CD4-positive, alpha-beta T cell (primary cell): ENCODE measurements around the gene TREML1. TPM values are rescaled to one million over a fixed set of nuclear protein-coding genes. Genes with fewer than 3 reads are reported as not detected.

ENCODE experiments used
- ATAC-seq: fragments of 200-7000 bp; cut with Tn5 transposase; one replicate; pipeline ENCODE4 v1.10.0; 2022; ENCODE audit warnings: mild to moderate bottlenecking; ENCODE audit not compliant: poor library complexity
- CTCF ChIA-PET: fragments of 350-600 bp; sonication (Branson Sonifier 250); formaldehyde crosslinking; loops from one replicate; lab custom pipeline; 2021; ENCODE audit warnings: antibody characterized with exemption, inconsistent platforms; lab: Charles Lee
- POLR2A ChIA-PET: fragments of 350-600 bp; sonication (Branson Sonifier 250); formaldehyde crosslinking; loops from one replicate; lab custom pipeline; 2021; ENCODE audit warnings: antibody characterized with exemption, inconsistent platforms; lab: Charles Lee
- DNase-seq, 14 experiments: peaks; one replicate each; pipeline ENCODE4 v3.0.0-alpha.2; 2013 to 2020; ENCODE audit warnings: mixed read lengths in 2 of 14
- H3K27ac ChIP-seq, 2 donors: one replicate each; pipeline versions ENCODE4 v1.5.1 to v1.7.0; 2013; ENCODE audit warnings: low read length in 2 of 2, low read depth in 1 of 2, mild to moderate bottlenecking in 1 of 2
- H3K27me3 ChIP-seq, 2 experiments: 1 replicate in 1 of 2; 2 replicates in 1 of 2; pipeline versions ENCODE4 v1.6.1 to v1.7.0; 2013; ENCODE audit warnings: low read length in 2 of 2, control low read depth in 1 of 2, mild to moderate bottlenecking in 1 of 2, moderate library complexity in 1 of 2; ENCODE audit not compliant: insufficient read depth in 2 of 2, control insufficient read depth in 1 of 2
- H3K36me3 ChIP-seq: one replicate; pipeline ENCODE4 v1.6.1; 2013; ENCODE audit warnings: low read length, control low read depth; ENCODE audit not compliant: insufficient read depth
- H3K4me1 ChIP-seq: one replicate; pipeline ENCODE4 v1.6.1; 2013; ENCODE audit warnings: low read length, control low read depth; ENCODE audit not compliant: insufficient read depth
- H3K4me3 ChIP-seq: one replicate; pipeline ENCODE4 v1.5.1; 2013; ENCODE audit warnings: mild to moderate bottlenecking, low read length, moderate library complexity
- H3K9me3 ChIP-seq, 2 experiments: 1 replicate in 1 of 2; 2 replicates in 1 of 2; pipeline versions ENCODE4 v1.6.1 to v1.7.0; 2013; ENCODE audit warnings: low read length in 2 of 2, mild to moderate bottlenecking in 2 of 2, control low read depth in 1 of 2, moderate library complexity in 1 of 2; ENCODE audit not compliant: control insufficient read depth in 1 of 2, insufficient read depth in 1 of 2
- H3K27ac Mint-ChIP-seq: one replicate; pipeline ENCODE4 v1.8.0; 2020; ENCODE audit warnings: mixed read lengths
- H3K27me3 Mint-ChIP-seq: one replicate; pipeline ENCODE4 v1.8.0; 2021; ENCODE audit warnings: mixed read lengths
- H3K36me3 Mint-ChIP-seq: one replicate; pipeline ENCODE4 v1.8.0; 2021; ENCODE audit warnings: low read depth, mixed read lengths
- H3K4me1 Mint-ChIP-seq: one replicate; pipeline ENCODE4 v1.8.0; 2021; ENCODE audit warnings: low read depth, mixed read lengths
- H3K4me3 Mint-ChIP-seq: one replicate; pipeline ENCODE4 v1.8.0; 2020; ENCODE audit warnings: mild to moderate bottlenecking, mixed read lengths
- H3K9me3 Mint-ChIP-seq: one replicate; pipeline ENCODE4 v1.8.0; 2020; ENCODE audit warnings: mixed read lengths
- CTCF ChIP-seq: fragments of 200-600 bp; IDR thresholded peaks from one replicate; pipeline ENCODE4 v1.8.0; 2022; ENCODE audit warnings: antibody characterized with exemption, mild to moderate bottlenecking
- intact Hi-C, 2 experiments: fragments of 100-400 bp; cut with DNase I in 1 of 2; cut with micrococcal nuclease in 1 of 2; formaldehyde crosslinking; loops; one replicate each; pipeline versions ENCODE4 v1.15.1 to v1.9.0; 2023 to 2025; cut with DNase I, micrococcal nuclease
- total RNA-seq, 174 experiments: library from RNA in 2 of 174; stranded (reverse) in 2 of 174; gene quantifications; one replicate each; pipeline ENCODE4 v1.2.3 and lab custom pipeline; 2021 to 2026

TREML1 gene
- total RNA-seq, 2 experiments from 2014 or later: not detected

- no peak overlapping the region for H3K4me3 Mint-ChIP-seq
- no peaks in the 10 kb centered on the region for H3K36me3 ChIP-seq
- no peak overlapping the region for H3K4me3 ChIP-seq
- H3K27ac Mint-ChIP-seq: no peak overlapping the region
- TF ChIP-seq CTCF: no peak
- no peak for ATAC-seq
- peaks cover 4% of the 10 kb centered on the region for H3K27me3 Mint-ChIP-seq
- intact Hi-C loops: loop anchor here in 1 of 2 experiments (5.0 kb wide), 1 partner anchor 38 kb away; no protein-coding TSS in a partner anchor
- POLR2A ChIA-PET: no interaction called here
- no peak for DNase-seq
- H3K9me3 Mint-ChIP-seq: no peaks in the 10 kb centered on the region
- CTCF ChIA-PET: no interaction called here
- no peak overlapping the region for H3K27ac ChIP-seq
- H3K36me3 Mint-ChIP-seq: no peaks in the 10 kb centered on the region
- H3K27me3 ChIP-seq: no peaks in the 10 kb centered on the region
- no peaks in the 10 kb centered on the region for H3K4me1 Mint-ChIP-seq
- H3K9me3 ChIP-seq: no peaks in the 10 kb centered on the region
- no peaks in the 10 kb centered on the region for H3K4me1 ChIP-seq
These were observed 1.1 kb upstream of the TREML1 start for GRCh38 chr6:41155132-41155805.

GRCh38 chr6:41153451-41153850, 696 bp downstream of the TREML1 start:
- Histone ChIP-seq H3K4me3 (no peak overlapping the region), H3K27ac (no peak overlapping the region), H3K9me3 (no peaks in the 10 kb centered on the region), H3K36me3 (no peaks in the 10 kb centered on the region), H3K4me1 (no peaks in the 10 kb centered on the region), H3K27me3 (no peaks in the 10 kb centered on the region)
- CTCF ChIA-PET: no interaction called here
- Mint-ChIP-seq H3K9me3 (no peaks in the 10 kb centered on the region), H3K36me3 (no peaks in the 10 kb centered on the region), H3K4me1 (no peaks in the 10 kb centered on the region), H3K27me3 (peaks cover 4% of the 10 kb centered on the region), H3K27ac (no peak overlapping the region), H3K4me3 (no peak overlapping the region)
- no peak for TF ChIP-seq CTCF
- ATAC-seq: no peak
- intact Hi-C loops: no loop called here
- DNase-seq: no peak
- POLR2A ChIA-PET: no interaction called here

GRCh38 chr6:41150671-41151070, 3.5 kb downstream of the TREML1 start:
- ATAC-seq: no peak
- no peaks in the 10 kb centered on the region for H3K9me3 ChIP-seq
- H3K27ac Mint-ChIP-seq: no peak overlapping the region
- H3K4me1 Mint-ChIP-seq: peaks cover 11% of the 10 kb centered on the region
- DNase-seq: no peak
- no peak overlapping the region for H3K4me3 ChIP-seq
- peaks cover 5% of the 10 kb centered on the region for H3K36me3 Mint-ChIP-seq
- H3K36me3 ChIP-seq: no peaks in the 10 kb centered on the region
- H3K27me3 ChIP-seq: no peaks in the 10 kb centered on the region
- no peak overlapping the region for H3K4me3 Mint-ChIP-seq
- no peaks in the 10 kb centered on the region for H3K27me3 Mint-ChIP-seq
- POLR2A ChIA-PET: no interaction called here
- peaks cover 3% of the 10 kb centered on the region for H3K4me1 ChIP-seq
- no peak for TF ChIP-seq CTCF
- intact Hi-C loops: no loop called here
- H3K9me3 Mint-ChIP-seq: no peaks in the 10 kb centered on the region
- CTCF ChIA-PET: no interaction called here
- H3K27ac ChIP-seq: no peak overlapping the region
